MM.1S (cell line): Measurements from ENCODE around the gene SECISBP2.

Experiments used
- DNase-seq: peaks from one replicate; pipeline ENCODE4 v3.0.0-alpha.2; 2015
- H2AFZ ChIP-seq: fragments of 300-600 bp; sonication (generic); 2 replicates; pipeline ENCODE4 v1.6.0; 2016; ENCODE audit warnings: antibody characterized with exemption, low read length
- H3F3A ChIP-seq: fragments of 300-600 bp; sonication (generic); 2 replicates; pipeline ENCODE4 v1.6.1; 2016; ENCODE audit warnings: mild to moderate bottlenecking, antibody characterized with exemption, low read length, moderate library complexity, mixed read lengths; ENCODE audit not compliant: insufficient read depth
- H3K27ac ChIP-seq: fragments of 300-600 bp; sonication (generic); 2 replicates; pipeline ENCODE4 v1.5.1; 2016; ENCODE audit warnings: mild to moderate bottlenecking, low read length
- H3K27me3 ChIP-seq: fragments of 300-600 bp; sonication (generic); replicated peaks from 2 replicates; pipeline ENCODE4 v1.6.0; 2016; ENCODE audit warnings: low read length; ENCODE audit not compliant: insufficient read depth
- H3K36me3 ChIP-seq: fragments of 300-600 bp; sonication (generic); replicated peaks from 2 replicates; pipeline ENCODE4 v1.6.1; 2016; ENCODE audit warnings: mild to moderate bottlenecking, low read length, mixed read lengths; ENCODE audit not compliant: insufficient read depth
- H3K4me1 ChIP-seq: fragments of 300-600 bp; sonication (generic); 2 replicates; pipeline ENCODE4 v1.6.1; 2016; ENCODE audit warnings: low read length, mixed read lengths
- H3K4me2 ChIP-seq: fragments of 300-600 bp; sonication (generic); 2 replicates; pipeline ENCODE4 v1.6.0; 2016; ENCODE audit warnings: low read depth, low read length
- H3K4me3 ChIP-seq: fragments of 300-600 bp; sonication (generic); 2 replicates; pipeline ENCODE4 v1.5.1; 2016; ENCODE audit warnings: low read length, mixed read lengths
- H3K79me2 ChIP-seq: fragments of 300-600 bp; sonication (generic); 2 replicates; pipeline ENCODE4 v1.6.1; 2016; ENCODE audit warnings: mixed run types, low read length, mixed read lengths
- H3K9ac ChIP-seq: fragments of 300-600 bp; sonication (generic); 2 replicates; pipeline ENCODE4 v1.6.1; 2016; ENCODE audit warnings: low read length, mixed read lengths
- H3K9me2 ChIP-seq: fragments of 300-600 bp; sonication (generic); replicated peaks from 2 replicates; pipeline ENCODE4 v1.6.1; 2016; ENCODE audit warnings: mild to moderate bottlenecking, low read length, mixed read lengths; ENCODE audit not compliant: insufficient read depth
- H3K9me3 ChIP-seq: fragments of 300-600 bp; sonication (generic); replicated peaks from 2 replicates; pipeline ENCODE4 v1.6.1; 2016; ENCODE audit warnings: mild to moderate bottlenecking, low read length, mixed read lengths; ENCODE audit not compliant: insufficient read depth
- H4K20me1 ChIP-seq: fragments of 300-600 bp; sonication (generic); 2 replicates; pipeline ENCODE4 v1.6.1; 2016; ENCODE audit warnings: mild to moderate bottlenecking, low read length, moderate library complexity, mixed read lengths; ENCODE audit not compliant: insufficient read depth
- CTCF ChIP-seq: fragments of 300-600 bp; sonication (generic); IDR thresholded peaks from 2 replicates; pipeline ENCODE4 v1.5.1; 2016; ENCODE audit warnings: antibody characterized with exemption, low read length, mixed read lengths
- EZH2 ChIP-seq: fragments of 300-600 bp; sonication (generic); optimal IDR thresholded peaks from 2 replicates; pipeline ENCODE3; 2017; ENCODE audit warnings: low read depth, mild to moderate bottlenecking, antibody characterized with exemption, low read length, mixed read lengths
- EZH2phosphoT487 ChIP-seq: fragments of 300-600 bp; sonication (generic); IDR thresholded peaks from 2 replicates; pipeline ENCODE4 v1.6.1; 2018; ENCODE audit warnings: antibody characterized with exemption, low read length

SECISBP2 gene

GRCh38 chr9:89386797-89387196, 68.5 kb downstream of the SECISBP2 start:
- Histone ChIP-seq H3K27ac (no peak overlapping the region), H3K4me3 (no peak overlapping the region), H3K27me3 (no peaks in the 10 kb centered on the region), H3K36me3 (peaks cover 8% of the 10 kb centered on the region; the same call in 1 of the 2 replicates), H3K4me2 (no peak overlapping the region), H3K79me2 (peaks cover 8% of the 10 kb centered on the region; the same call in 1 of the 2 replicates), H4K20me1 (no peaks in the 10 kb centered on the region), H3F3A (no peaks in the 10 kb centered on the region), H3K9me2 (no peaks in the 10 kb centered on the region), H3K9me3 (no peaks in the 10 kb centered on the region), H3K9ac (no peak overlapping the region), H2AFZ (no peak overlapping the region), H3K4me1 (no peaks in the 10 kb centered on the region)
- no peak for DNase-seq
- TF ChIP-seq EZH2phosphoT487 (no peak), CTCF (no peak), EZH2 (no peak)

GRCh38 chr9:89387197-89387849, 69.0 kb downstream of the SECISBP2 start:
- H3K27ac ChIP-seq = no peak overlapping the region

GRCh38 chr9:89388084-89388867, 70.0 kb downstream of the SECISBP2 start:
- no peaks in the 10 kb centered on the region for H3K9me2 ChIP-seq
- H3K4me3 ChIP-seq = no peak overlapping the region
- no peak overlapping the region for H3K9ac ChIP-seq
- no peaks in the 10 kb centered on the region for H4K20me1 ChIP-seq
- H3K79me2 ChIP-seq = peaks cover 14% of the 10 kb centered on the region
- no peak for DNase-seq
- no peaks in the 10 kb centered on the region for H3K9me3 ChIP-seq
- H3K27ac ChIP-seq = no peak overlapping the region
- no peaks in the 10 kb centered on the region for H3F3A ChIP-seq
- H2AFZ ChIP-seq = no peak overlapping the region
- no peaks in the 10 kb centered on the region for H3K4me1 ChIP-seq
- H3K27me3 ChIP-seq = no peaks in the 10 kb centered on the region
- TF ChIP-seq EZH2 = no peak
- no peak for TF ChIP-seq EZH2phosphoT487
- no peak for TF ChIP-seq CTCF
- H3K36me3 ChIP-seq = peaks cover 8% of the 10 kb centered on the region; the same call in 1 of the 2 replicates
- no peak overlapping the region for H3K4me2 ChIP-seq

More at GRCh38 chr9:89387197-89387849, 69.0 kb downstream of the SECISBP2 start:
- no peaks in the 10 kb centered on the region for H3F3A ChIP-seq
- no peaks in the 10 kb centered on the region for H4K20me1 ChIP-seq
- peaks cover 8% of the 10 kb centered on the region for H3K79me2 ChIP-seq
- H3K36me3 ChIP-seq = peaks cover 8% of the 10 kb centered on the region; the same call in 1 of the 2 replicates
- no peak overlapping the region for H2AFZ ChIP-seq
- no peaks in the 10 kb centered on the region for H3K9me2 ChIP-seq
- no peak overlapping the region for H3K9ac ChIP-seq
- H3K4me1 ChIP-seq = no peaks in the 10 kb centered on the region
- no peak overlapping the region for H3K4me2 ChIP-seq
- H3K4me3 ChIP-seq = no peak overlapping the region
- no peaks in the 10 kb centered on the region for H3K27me3 ChIP-seq
- no peaks in the 10 kb centered on the region for H3K9me3 ChIP-seq
- no peak for DNase-seq
- no peak for TF ChIP-seq EZH2phosphoT487
- no peak for TF ChIP-seq CTCF
- no peak for TF ChIP-seq EZH2
